Measurements from ENCODE around the gene FLNB.

The FLNB gene

DNA sequence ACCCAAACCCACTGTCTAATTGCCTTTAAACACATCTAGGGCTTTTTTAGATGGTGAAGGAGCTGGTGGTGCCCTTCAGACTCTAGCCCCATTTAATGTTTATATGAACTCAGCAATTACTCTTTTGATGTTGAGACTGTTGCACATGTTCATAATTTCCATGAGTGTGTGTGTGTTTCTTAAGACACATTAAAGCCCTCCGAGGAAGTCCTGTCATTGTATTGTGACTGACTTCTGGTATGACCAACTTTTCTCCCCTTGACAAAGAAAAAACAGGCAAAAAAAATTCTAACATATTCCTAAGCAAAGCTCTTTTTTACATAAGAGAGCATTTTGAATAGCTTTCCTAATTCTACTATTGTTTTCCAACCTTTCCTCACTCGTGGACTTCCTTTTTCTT, 91.6 kb downstream of the FLNB start:
- TF ChIP-seq, protein P1, sequence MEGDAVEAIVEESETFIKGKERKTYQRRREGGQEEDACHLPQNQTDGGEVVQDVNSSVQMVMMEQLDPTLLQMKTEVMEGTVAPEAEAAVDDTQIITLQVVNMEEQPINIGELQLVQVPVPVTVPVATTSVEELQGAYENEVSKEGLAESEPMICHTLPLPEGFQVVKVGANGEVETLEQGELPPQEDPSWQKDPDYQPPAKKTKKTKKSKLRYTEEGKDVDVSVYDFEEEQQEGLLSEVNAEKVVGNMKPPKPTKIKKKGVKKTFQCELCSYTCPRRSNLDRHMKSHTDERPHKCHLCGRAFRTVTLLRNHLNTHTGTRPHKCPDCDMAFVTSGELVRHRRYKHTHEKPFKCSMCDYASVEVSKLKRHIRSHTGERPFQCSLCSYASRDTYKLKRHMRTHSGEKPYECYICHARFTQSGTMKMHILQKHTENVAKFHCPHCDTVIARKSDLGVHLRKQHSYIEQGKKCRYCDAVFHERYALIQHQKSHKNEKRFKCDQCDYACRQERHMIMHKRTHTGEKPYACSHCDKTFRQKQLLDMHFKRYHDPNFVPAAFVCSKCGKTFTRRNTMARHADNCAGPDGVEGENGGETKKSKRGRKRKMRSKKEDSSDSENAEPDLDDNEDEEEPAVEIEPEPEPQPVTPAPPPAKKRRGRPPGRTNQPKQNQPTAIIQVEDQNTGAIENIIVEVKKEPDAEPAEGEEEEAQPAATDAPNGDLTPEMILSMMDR (IDR thresholded peaks at IDR 0.05): no peak
- Histone ChIP-seq H3K36me3 (no peaks in the 10 kb centered on the region), H3K4me3 (ENCODE audit: low read depth in 1 of 2, low read length in 1 of 2) (no peak overlapping the region), H3K4me1 (ENCODE audit: control insufficient read depth in 1 of 2, insufficient read depth in 1 of 2, low read depth in 1 of 2, low read length in 1 of 2) (no peaks in the 10 kb centered on the region), H3K9me3 (no peaks in the 10 kb centered on the region), H3K27me3 (no peaks in the 10 kb centered on the region), H3K27ac (no peak overlapping the region)

DNA sequence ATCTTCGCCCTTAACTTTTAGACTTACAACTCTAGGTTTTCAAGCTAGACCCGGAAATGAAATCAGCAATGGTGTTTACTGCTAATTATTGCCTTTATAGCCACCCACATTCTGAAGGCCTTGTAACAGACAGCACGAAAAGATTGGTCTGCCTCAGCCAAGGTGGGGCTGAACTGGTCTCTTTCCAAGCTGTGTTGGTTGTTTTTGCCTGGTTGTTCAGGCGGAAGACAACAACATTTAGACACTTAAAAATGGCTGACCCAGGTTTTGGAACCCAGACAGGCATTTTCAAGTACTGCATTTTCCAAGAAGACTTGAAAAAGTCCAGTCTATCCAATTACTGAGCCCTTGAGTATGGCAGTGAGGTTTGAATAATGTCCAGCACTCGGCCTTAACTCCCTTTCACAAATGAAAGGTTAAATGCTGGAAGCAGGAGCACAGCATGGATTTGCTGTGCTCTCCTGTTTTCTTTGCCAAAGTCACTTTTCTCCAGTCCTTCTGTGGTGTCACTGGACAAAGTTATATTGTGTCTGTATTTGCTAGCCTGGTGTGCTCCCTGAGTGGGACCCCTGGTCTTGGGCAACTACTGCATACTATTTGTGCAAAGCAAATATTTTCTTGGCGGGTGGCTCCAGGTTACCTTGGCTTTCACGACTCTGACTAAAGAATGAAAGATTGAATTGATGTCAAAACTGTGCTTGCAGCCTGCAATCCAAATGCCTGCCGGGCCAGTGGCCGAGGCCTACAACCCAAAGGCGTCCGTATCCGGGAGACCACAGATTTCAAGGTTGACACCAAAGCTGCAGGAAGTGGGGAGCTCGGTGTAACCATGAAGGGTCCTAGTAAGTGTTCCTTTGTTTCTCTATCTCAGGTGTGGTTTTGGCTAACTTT, 93.5 kb downstream of the FLNB start:
- no peak overlapping the region for H3K27ac ChIP-seq
- H3K4me1 ChIP-seq (ENCODE audit: control insufficient read depth in 1 of 2, insufficient read depth in 1 of 2, low read depth in 1 of 2, low read length in 1 of 2): no peaks in the 10 kb centered on the region
- H3K36me3 ChIP-seq: no peaks in the 10 kb centered on the region
- TF ChIP-seq, protein P1 (IDR thresholded peaks at IDR 0.05): no peak
- H3K4me3 ChIP-seq (ENCODE audit: low read depth in 1 of 2, low read length in 1 of 2): no peak overlapping the region
- H3K27me3 ChIP-seq: no peaks in the 10 kb centered on the region
- H3K9me3 ChIP-seq: no peaks in the 10 kb centered on the region

DNA sequence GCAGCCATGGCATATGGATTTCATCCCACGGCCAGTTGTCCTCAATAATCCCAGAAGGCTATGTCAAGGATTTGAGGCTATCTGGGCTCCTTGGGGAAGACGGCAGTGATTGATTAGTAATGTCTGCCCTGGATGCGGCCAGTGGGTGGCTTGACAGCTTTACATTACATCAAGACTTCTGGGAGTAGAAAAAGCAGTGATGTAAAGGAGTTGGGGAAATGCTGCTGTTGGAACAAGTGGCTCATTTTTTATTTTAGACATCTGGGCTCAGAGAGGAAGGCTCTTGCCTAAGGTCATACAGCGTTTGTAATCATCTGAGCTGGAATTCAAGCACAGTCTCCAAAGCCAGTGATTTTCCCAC, 94.1 kb downstream of the FLNB start:
- H3K27ac ChIP-seq: no peak overlapping the region
- no peaks in the 10 kb centered on the region for H3K9me3 ChIP-seq
- H3K4me3 ChIP-seq (ENCODE audit: low read depth in 1 of 2, low read length in 1 of 2): no peak overlapping the region
- H3K27me3 ChIP-seq: no peaks in the 10 kb centered on the region
- H3K36me3 ChIP-seq: no peaks in the 10 kb centered on the region
- TF ChIP-seq, protein P1 (IDR thresholded peaks at IDR 0.05): no peak
- no peaks in the 10 kb centered on the region for H3K4me1 ChIP-seq (ENCODE audit: control insufficient read depth in 1 of 2, insufficient read depth in 1 of 2, low read depth in 1 of 2, low read length in 1 of 2)

DNA sequence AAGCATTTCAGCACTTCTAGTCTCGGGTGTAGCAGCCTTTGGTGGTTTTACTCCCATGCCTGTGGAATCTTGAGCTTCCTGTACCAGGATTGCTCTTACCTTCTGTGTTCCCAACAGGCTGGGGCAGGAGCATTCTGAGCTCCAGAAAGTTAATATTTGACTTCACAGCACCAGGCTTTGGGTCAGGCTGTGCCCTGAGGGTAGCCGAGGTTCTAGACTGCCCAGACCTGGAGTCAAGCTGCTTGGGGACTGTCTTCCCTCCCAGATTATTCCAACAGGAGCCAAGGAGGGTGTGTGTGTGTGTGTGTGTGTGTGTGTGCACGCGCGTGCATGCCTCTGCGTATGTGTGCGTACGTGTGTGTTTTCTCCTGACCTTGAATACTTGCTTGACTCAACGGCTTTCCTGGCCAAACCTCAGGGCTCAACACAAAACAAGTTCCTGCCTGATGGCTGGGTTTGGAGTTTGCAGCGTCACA, 94.8 kb downstream of the FLNB start:
- Histone ChIP-seq H3K27ac (no peak overlapping the region), H3K4me3 (ENCODE audit: low read depth in 1 of 2, low read length in 1 of 2) (no peak overlapping the region), H3K9me3 (no peaks in the 10 kb centered on the region), H3K36me3 (no peaks in the 10 kb centered on the region), H3K4me1 (ENCODE audit: control insufficient read depth in 1 of 2, insufficient read depth in 1 of 2, low read depth in 1 of 2, low read length in 1 of 2) (no peaks in the 10 kb centered on the region), H3K27me3 (no peaks in the 10 kb centered on the region)
- TF ChIP-seq, protein P1 (IDR thresholded peaks at IDR 0.05): no peak

DNA sequence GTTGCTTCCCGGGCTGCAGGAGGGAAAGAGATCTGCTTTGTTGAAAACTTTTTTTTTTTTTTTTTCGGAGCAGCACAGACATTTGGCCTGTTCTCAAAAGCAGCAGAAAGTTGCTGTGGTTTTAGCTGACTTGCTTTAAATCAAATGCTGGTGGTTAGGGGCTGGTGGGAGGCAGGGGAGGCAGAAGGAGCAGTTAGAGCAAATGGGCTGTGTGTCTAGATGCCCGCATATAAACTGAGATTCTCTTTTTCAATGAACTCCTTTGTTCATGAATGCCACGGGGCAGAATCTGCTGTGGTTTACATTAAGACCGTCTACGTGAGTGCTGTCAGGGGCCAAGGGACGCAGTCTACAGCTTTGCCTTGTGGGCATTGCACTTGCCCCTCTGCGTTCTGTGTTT, 95.9 kb downstream of the FLNB start:
- H3K4me1 ChIP-seq (ENCODE audit: control insufficient read depth in 1 of 2, insufficient read depth in 1 of 2, low read depth in 1 of 2, low read length in 1 of 2): no peaks in the 10 kb centered on the region
- no peaks in the 10 kb centered on the region for H3K9me3 ChIP-seq
- H3K4me3 ChIP-seq (ENCODE audit: low read depth in 1 of 2, low read length in 1 of 2): no peak overlapping the region
- H3K36me3 ChIP-seq: no peaks in the 10 kb centered on the region
- TF ChIP-seq, protein P1 (IDR thresholded peaks at IDR 0.05): no peak
- no peaks in the 10 kb centered on the region for H3K27me3 ChIP-seq
- H3K27ac ChIP-seq: no peak overlapping the region
